H1 (cell line): ENCODE data around the gene SEC11A. TPM values are rescaled to one million over a fixed set of nuclear protein-coding genes. Genes with fewer than 3 reads are reported as not detected.

Experiments
- CTCF ChIA-PET: fragments of 300-600 bp; sonication (Branson Sonifier 250); formaldehyde crosslinking; loops from one replicate; lab custom pipeline; 2021; ENCODE audit not compliant: partially characterized antibody; lab: Charles Lee
- POLR2A ChIA-PET: fragments of 300-600 bp; sonication (Branson Sonifier 250); formaldehyde crosslinking; loops from one replicate; lab custom pipeline; 2021; ENCODE audit warnings: inconsistent platforms; ENCODE audit not compliant: partially characterized antibody; lab: Charles Lee
- DNase-seq, 2 experiments: peaks; one replicate each; pipeline versions ENCODE4 v3.0.0 to v3.0.0-alpha.2; 2010 to 2022; ENCODE audit warnings: low spot score in 2 of 2, low read depth in 1 of 2, mixed read lengths in 1 of 2
- FAIRE-seq: peaks from 2 replicates; lab custom pipeline; 2011; peaks lifted over from hg19 to GRCh38; lab: Jason Lieb, UNC
- H2AFZ ChIP-seq: 2 replicates; pipeline ENCODE4 v1.8.1; 2012; ENCODE audit warnings: low read length, inconsistent platforms
- H2AK5ac ChIP-seq: 2 replicates; pipeline ENCODE4 v1.6.1; 2013; ENCODE audit warnings: low read depth, low read length
- H2BK120ac ChIP-seq: replicated peaks from 2 replicates; pipeline ENCODE3; 2013; ENCODE audit warnings: low read depth, low read length, inconsistent platforms
- H2BK12ac ChIP-seq: 2 replicates; pipeline ENCODE4 v1.6.1; 2013; ENCODE audit warnings: low read depth, low read length
- H2BK15ac ChIP-seq: 2 replicates; pipeline ENCODE4 v1.6.1; 2013; ENCODE audit warnings: low read length
- H2BK20ac ChIP-seq: 2 replicates; pipeline ENCODE4 v1.6.1; 2013; ENCODE audit warnings: low read length
- H2BK5ac ChIP-seq: 2 replicates; pipeline ENCODE4 v1.6.1; 2013; ENCODE audit warnings: low read depth, low read length
- H3K14ac ChIP-seq: 2 replicates; pipeline ENCODE4 v1.6.1; 2013; ENCODE audit warnings: inconsistent platforms; ENCODE audit not compliant: insufficient read length
- H3K18ac ChIP-seq: 2 replicates; pipeline ENCODE4 v1.6.1; 2013; ENCODE audit warnings: low read length; ENCODE audit errors: extremely low read depth
- H3K23ac ChIP-seq: 2 replicates; pipeline ENCODE4 v1.6.1; 2013; ENCODE audit warnings: inconsistent platforms; ENCODE audit not compliant: insufficient read length
- H3K23me2 ChIP-seq: 2 replicates; pipeline ENCODE4 v1.6.1; 2013; ENCODE audit warnings: low read depth, low read length
- H3K27ac ChIP-seq: 2 replicates; pipeline ENCODE4 v1.6.1; 2011; ENCODE audit warnings: low read depth, low read length, inconsistent platforms
- H3K27me3 ChIP-seq, 4 experiments: replicated peaks in 1 of 4; 1 replicate in 1 of 4; 2 replicates in 3 of 4; pipeline versions ENCODE4 v1.6.1 to v1.8.1; 2011 to 2013; ENCODE audit warnings: low read length in 3 of 4, mild to moderate bottlenecking in 3 of 4, inconsistent platforms in 2 of 4, mixed read lengths in 2 of 4, moderate library complexity in 1 of 4; ENCODE audit not compliant: control insufficient read depth in 3 of 4, insufficient read depth in 3 of 4; ENCODE audit errors: extremely low read depth in 1 of 4
- H3K36me3 ChIP-seq, 4 experiments: 2 replicates each; pipeline versions ENCODE4 v1.6.1 to v1.8.1; 2011 to 2013; ENCODE audit warnings: mild to moderate bottlenecking in 4 of 4, low read length in 3 of 4, moderate library complexity in 2 of 4, control low read depth in 1 of 4, inconsistent platforms in 1 of 4; ENCODE audit not compliant: insufficient read depth in 4 of 4, control insufficient read depth in 2 of 4
- H3K4ac ChIP-seq: replicated peaks from 2 replicates; pipeline ENCODE3; 2013; ENCODE audit warnings: low read length, low read depth, mixed read lengths, inconsistent platforms; ENCODE audit not compliant: insufficient read length
- H3K4me1 ChIP-seq, 4 experiments: replicated peaks in 1 of 4; 1 replicate in 1 of 4; 2 replicates in 3 of 4; pipeline versions ENCODE4 v1.6.1 to v1.8.1; 2011 to 2013; ENCODE audit warnings: low read length in 3 of 4, inconsistent platforms in 2 of 4, mixed read lengths in 1 of 4; ENCODE audit not compliant: insufficient read depth in 4 of 4, control insufficient read depth in 3 of 4
- H3K4me2 ChIP-seq, 2 experiments: 2 replicates each; pipeline versions ENCODE4 v1.6.1 to v1.8.1; 2011 to 2013; ENCODE audit warnings: low read depth in 2 of 2, low read length in 2 of 2, control low read depth in 1 of 2, inconsistent platforms in 1 of 2, mild to moderate bottlenecking in 1 of 2; ENCODE audit not compliant: insufficient read depth in 1 of 2
- H3K4me3 ChIP-seq, 4 experiments: fragments of 200-600, 300-600 bp in 1 of 4; sonication (generic), shearing (Covaris generic), sonication (Bioruptor Twin) in 1 of 4; 2 replicates each; pipeline versions ENCODE4 v1.5.1 to v1.8.1; 2011 to 2016; ENCODE audit warnings: low read length in 4 of 4, low read depth in 3 of 4, control low read depth in 2 of 4, inconsistent platforms in 2 of 4, mild to moderate bottlenecking in 2 of 4, mixed read lengths in 1 of 4, moderate library complexity in 1 of 4; ENCODE audit not compliant: insufficient read depth in 2 of 4; ENCODE audit errors: extremely low read depth in 1 of 4
- H3K56ac ChIP-seq: replicated peaks from 2 replicates; pipeline ENCODE3; 2013; ENCODE audit warnings: low read depth, mild to moderate bottlenecking, mixed read lengths, low read length, inconsistent platforms; ENCODE audit not compliant: insufficient read length
- H3K79me1 ChIP-seq: 2 replicates; pipeline ENCODE4 v1.6.1; 2013; ENCODE audit warnings: low read depth, low read length, control low read depth
- H3K79me2 ChIP-seq, 2 experiments: 2 replicates each; pipeline versions ENCODE4 v1.6.1 to v1.8.1; 2012 to 2013; ENCODE audit warnings: low read length in 2 of 2, mild to moderate bottlenecking in 2 of 2, inconsistent platforms in 1 of 2; ENCODE audit not compliant: insufficient read depth in 2 of 2, control insufficient read depth in 1 of 2
- H3K9ac ChIP-seq, 4 experiments: replicated peaks in 1 of 4; 1 replicate in 1 of 4; 2 replicates in 3 of 4; pipeline versions ENCODE4 v1.6.1 to v1.8.1; 2011 to 2013; ENCODE audit warnings: low read depth in 3 of 4, low read length in 3 of 4, control low read depth in 2 of 4, mild to moderate bottlenecking in 2 of 4, moderate library complexity in 2 of 4, inconsistent platforms in 1 of 4; ENCODE audit errors: extremely low read depth in 1 of 4
- H3K9me3 ChIP-seq, 2 experiments: 2 replicates each; pipeline versions ENCODE4 v1.6.1 to v1.8.1; 2012 to 2013; ENCODE audit warnings: mild to moderate bottlenecking in 2 of 2, moderate library complexity in 2 of 2, control low read depth in 1 of 2, inconsistent platforms in 1 of 2, low read depth in 1 of 2, low read length in 1 of 2, mixed read lengths in 1 of 2; ENCODE audit not compliant: insufficient read depth in 2 of 2
- H4K20me1 ChIP-seq, 2 experiments: replicated peaks in 1 of 2; 2 replicates each; pipeline versions ENCODE3 to v1.8.1; 2011 to 2013; ENCODE audit warnings: inconsistent platforms in 2 of 2, low read length in 2 of 2, mild to moderate bottlenecking in 1 of 2; ENCODE audit not compliant: insufficient read depth in 2 of 2, control insufficient read depth in 1 of 2
- H4K5ac ChIP-seq: 2 replicates; pipeline ENCODE4 v1.6.1; 2013; ENCODE audit warnings: low read length, low read depth, mixed read lengths, inconsistent platforms; ENCODE audit not compliant: insufficient read length
- H4K8ac ChIP-seq: 2 replicates; pipeline ENCODE4 v1.8.0; 2013; ENCODE audit warnings: mild to moderate bottlenecking, moderate library complexity, low read length, inconsistent platforms; ENCODE audit not compliant: insufficient read depth; ENCODE audit errors: extremely low read depth
- H4K91ac ChIP-seq: replicated peaks from 2 replicates; pipeline ENCODE3; 2013; ENCODE audit warnings: low read length, mixed read lengths, inconsistent platforms; ENCODE audit not compliant: insufficient read length
- CBX8 ChIP-seq: fragments of 300-800, 300-1000 bp; sonication (generic); IDR thresholded peaks from 2 replicates; pipeline ENCODE4 v1.7.1; 2016; ENCODE audit warnings: low read depth, low read length, borderline replicate concordance
- MAFK ChIP-seq: IDR thresholded peaks from 2 replicates; pipeline ENCODE4 v1.6.1; 2012; ENCODE audit warnings: low read depth, mild to moderate bottlenecking, improper control_type of control experiment, low read length
- NANOG ChIP-seq: IDR thresholded peaks from 2 replicates; pipeline ENCODE4 v1.6.1; 2011; ENCODE audit warnings: low read length, low read depth, mild to moderate bottlenecking, inconsistent platforms; ENCODE audit not compliant: insufficient read depth, poor library complexity, severe bottlenecking
- POLR2A ChIP-seq, 2 experiments: IDR thresholded peaks; 1 replicate in 1 of 2; 2 replicates in 1 of 2; pipeline ENCODE4 v1.6.1; 2011; ENCODE audit warnings: low read depth in 2 of 2, low read length in 2 of 2, mild to moderate bottlenecking in 2 of 2; ENCODE audit errors: control extremely low read depth in 1 of 2
- RFX5 ChIP-seq: IDR thresholded peaks from 2 replicates; pipeline ENCODE4 v1.6.1; 2011; ENCODE audit warnings: low read depth, low read length, improper control_type of control experiment, borderline replicate concordance
- YY1 ChIP-seq: IDR thresholded peaks from 2 replicates; pipeline ENCODE4 v1.6.1; 2011; ENCODE audit warnings: low read depth, mild to moderate bottlenecking, low read length
- WGBS, 2 experiments: shearing (Covaris generic) in 1 of 2; methylation state at CpG; one replicate each; pipeline versions ENCODE4 v1.1.6 to v1.1.7; 2013 to 2015; ENCODE audit warnings: low lambda C conversion rate in 2 of 2, mixed read lengths in 2 of 2, inconsistent platforms in 1 of 2, low coverage in 1 of 2, missing lambda C conversion rate in 1 of 2; ENCODE audit not compliant: insufficient replicate concordance in 2 of 2, insufficient coverage in 1 of 2, insufficient read length in 1 of 2; ENCODE audit errors: extremely low coverage in 1 of 2, missing lambda C conversion rate in 1 of 2; 5-methylcytosine and 5-hydroxymethylcytosine counted together
- polyA plus RNA-seq, 7 experiments: library from polyadenylated mRNA; depleted of rRNA in 3 of 7; stranded (reverse) in 5 of 7; unstranded in 2 of 7; fragments of >200 nt in 5 of 7; fragments of 200-250 nt in 2 of 7; gene quantifications; 1 replicate in 5 of 7; 2 replicates in 1 of 7; 4 replicates in 1 of 7; pipeline versions ENCODE4 v1.2.1 to v1.2.3, GENCODE V29; 2011 to 2013; ENCODE audit warnings: missing spikeins in 2 of 7, mixed read lengths in 2 of 7
- total RNA-seq: library from RNA; stranded (reverse); fragmentation: NEBNext Ultra II Directional; extraction: Animal tissue kit (Norgen Biotek cat#: 25700); gene quantifications from 2 replicates; pipeline ENCODE4 v1.2.1, GENCODE V29; 2021

The SEC11A gene
- total and polyA plus RNA-seq, 2 of the 8 experiments (the other 6 are each of a cell fraction or from before 2014, with no cell fraction given): 268 to 316 TPM

- H3K36me3 ChIP-seq: peaks cover 0 to 40% (median 17%) of the 10 kb centered on the region in 4 experiments; a peak in 4 of 8 replicates
- no peak overlapping the region for H2BK12ac ChIP-seq
- POLR2A ChIA-PET: no interaction called here
- no peak for TF ChIP-seq CBX8
- no peak for TF ChIP-seq POLR2A (IDR thresholded peaks at IDR 0.05; ENCODE audit: control extremely low read depth in 1 of 2, low read depth in 2 of 2, low read length in 2 of 2)
- no peak for TF ChIP-seq NANOG
- TF ChIP-seq RFX5: no peak
- no peak for TF ChIP-seq MAFK
- TF ChIP-seq YY1: no peak
These were observed 25.6 kb downstream of the SEC11A start for GRCh38 chr15:84690342-84690741.

More at GRCh38 chr15:84690342-84690741, 25.6 kb downstream of the SEC11A start:
- Histone ChIP-seq H2AFZ (no peak overlapping the region), H4K8ac (no peak overlapping the region), H3K23me2 (no peaks in the 10 kb centered on the region), H4K5ac (no peak overlapping the region), H3K23ac (no peak overlapping the region), H4K20me1 (no peaks in the 10 kb centered on the region), H3K27me3 (no peaks in the 10 kb centered on the region), H2BK5ac (no peak overlapping the region), H3K18ac (no peak overlapping the region), H3K79me1 (no peaks in the 10 kb centered on the region; the same call in 1 of the 2 replicates), H3K9me3 (no peaks in the 10 kb centered on the region), H2BK15ac (no peak overlapping the region), H3K56ac (no peak overlapping the region), H2BK20ac (no peak overlapping the region), H3K4me2 (no peak overlapping the region), H3K9ac (no peak overlapping the region), H3K4me1 (no peaks in the 10 kb centered on the region), H3K27ac (no peak overlapping the region), H2AK5ac (no peak overlapping the region), H3K79me2 (peaks cover 0 to 37% of the 10 kb centered on the region in 2 experiments; a peak in 3 of 4 replicates), H3K4me3 (no peak overlapping the region), H3K14ac (no peak overlapping the region), H2BK120ac (no peak overlapping the region), H4K91ac (no peak overlapping the region), H3K4ac (no peak overlapping the region)
- DNase-seq: no peak
- WGBS, 2 experiments: 86% methylated on average over 8 of the region's 8 CpGs; no CpG with 5 or more reads in 1 of the 2 experiments
- FAIRE-seq: no peak
- CTCF ChIA-PET: no interaction called here
